PFSK-1 (cell line): ENCODE data around the gene VWA3B. TPM values are rescaled to one million over a fixed set of nuclear protein-coding genes. Genes with fewer than 3 reads are reported as not detected.
A peak's percentile ranks its signal among the peaks of the same experiment; 100 is the strongest.

Experiments
- FOXP2 ChIP-seq: optimal IDR thresholded peaks from 2 replicates; pipeline ENCODE3; 2011; ENCODE audit warnings: borderline replicate concordance, control low read depth, inconsistent platforms; ENCODE audit not compliant: insufficient read depth; ENCODE audit errors: extremely low read length, extremely low read depth
- POLR2AphosphoS5 ChIP-seq: IDR thresholded peaks from 2 replicates; pipeline ENCODE4 v1.6.1; 2012; ENCODE audit warnings: low read depth, mild to moderate bottlenecking, control low read depth, low read length, moderate library complexity
- SIN3A ChIP-seq: IDR thresholded peaks from 2 replicates; pipeline ENCODE4 v1.6.1; 2012; ENCODE audit warnings: mild to moderate bottlenecking, low read length, moderate library complexity, borderline replicate concordance; ENCODE audit not compliant: insufficient read depth
- TAF1 ChIP-seq: IDR thresholded peaks from 2 replicates; pipeline ENCODE4 v1.6.1; 2012; ENCODE audit warnings: low read length, control low read depth, borderline replicate concordance; ENCODE audit not compliant: insufficient read depth
- polyA plus RNA-seq: library from polyadenylated mRNA; unstranded; fragments of >200 nt; gene quantifications from one replicate; pipeline ENCODE4 v1.2.1, GENCODE V29; 2012; ENCODE audit warnings: low read depth, missing spikeins; ENCODE audit not compliant: insufficient read length
- TF ChIP-seq, protein P1 (sequence below), 2 experiments: IDR thresholded peaks; 2 replicates each; pipeline versions ENCODE4 v1.6.1 to v1.8.0; 2011 to 2012; ENCODE audit warnings: low read depth in 2 of 2, low read length in 2 of 2, control low read depth in 1 of 2, inconsistent platforms in 1 of 2, mild to moderate bottlenecking in 1 of 2, moderate library complexity in 1 of 2; ENCODE audit not compliant: insufficient read depth in 1 of 2

VWA3B gene
- 1.5 TPM for polyA plus RNA-seq

DNA sequence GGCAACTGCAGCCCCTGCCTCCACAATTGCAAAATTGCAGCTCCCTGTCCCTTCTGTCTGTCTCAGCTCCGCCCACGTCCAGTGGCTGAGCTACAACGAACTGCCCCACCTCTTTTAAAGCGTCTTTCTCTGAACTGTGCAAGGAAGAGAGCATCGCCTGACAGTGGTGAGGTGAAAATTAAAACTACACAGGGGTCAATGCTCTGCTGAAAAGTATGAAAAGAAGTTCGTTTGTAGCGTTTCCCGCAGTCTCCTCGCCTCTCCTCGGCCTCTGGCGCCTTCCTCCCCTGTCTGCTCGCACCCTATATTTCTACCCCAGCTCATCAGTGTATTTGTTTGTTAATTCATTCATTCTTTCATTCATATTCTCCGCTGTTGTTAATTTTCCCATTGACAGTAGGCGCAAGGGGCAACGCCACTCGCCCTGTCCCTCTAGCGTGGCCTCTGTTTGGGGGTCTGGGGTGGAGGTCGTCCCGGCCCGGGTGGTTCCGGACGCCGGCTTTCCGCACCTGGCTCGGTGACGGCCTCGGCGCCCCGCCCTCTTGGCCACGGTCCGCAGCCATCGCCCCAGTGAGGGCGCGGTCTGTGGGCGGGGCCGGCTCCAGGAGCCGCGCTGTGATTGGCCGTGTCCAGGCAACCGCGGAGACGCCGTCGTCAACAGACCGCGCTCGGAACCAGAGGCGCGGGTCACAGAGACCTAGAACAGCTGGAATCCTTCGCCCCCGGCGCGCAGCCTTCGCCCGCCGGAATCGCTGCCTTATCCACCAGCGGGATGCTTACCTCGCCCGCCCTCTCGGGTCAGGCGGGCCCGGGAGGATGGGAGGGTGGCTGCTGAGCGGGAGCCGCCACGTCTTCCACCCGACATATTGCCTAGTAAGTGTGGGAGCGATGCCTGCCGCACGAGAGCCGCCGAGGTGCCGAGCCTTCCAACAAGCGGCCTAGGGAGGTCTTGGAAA, at the start of gene VWA3B:
Gene VWA3B, plus strand, starts transcription at position 677 of the 956 bp plus-strand sequence. CDS start 5,926 bp downstream, outside the sequence.
- TF ChIP-seq FOXP2 (no peak), SIN3A (no peak), TAF1 (no peak), POLR2AphosphoS5 (no peak)
- TF ChIP-seq, protein P1, sequence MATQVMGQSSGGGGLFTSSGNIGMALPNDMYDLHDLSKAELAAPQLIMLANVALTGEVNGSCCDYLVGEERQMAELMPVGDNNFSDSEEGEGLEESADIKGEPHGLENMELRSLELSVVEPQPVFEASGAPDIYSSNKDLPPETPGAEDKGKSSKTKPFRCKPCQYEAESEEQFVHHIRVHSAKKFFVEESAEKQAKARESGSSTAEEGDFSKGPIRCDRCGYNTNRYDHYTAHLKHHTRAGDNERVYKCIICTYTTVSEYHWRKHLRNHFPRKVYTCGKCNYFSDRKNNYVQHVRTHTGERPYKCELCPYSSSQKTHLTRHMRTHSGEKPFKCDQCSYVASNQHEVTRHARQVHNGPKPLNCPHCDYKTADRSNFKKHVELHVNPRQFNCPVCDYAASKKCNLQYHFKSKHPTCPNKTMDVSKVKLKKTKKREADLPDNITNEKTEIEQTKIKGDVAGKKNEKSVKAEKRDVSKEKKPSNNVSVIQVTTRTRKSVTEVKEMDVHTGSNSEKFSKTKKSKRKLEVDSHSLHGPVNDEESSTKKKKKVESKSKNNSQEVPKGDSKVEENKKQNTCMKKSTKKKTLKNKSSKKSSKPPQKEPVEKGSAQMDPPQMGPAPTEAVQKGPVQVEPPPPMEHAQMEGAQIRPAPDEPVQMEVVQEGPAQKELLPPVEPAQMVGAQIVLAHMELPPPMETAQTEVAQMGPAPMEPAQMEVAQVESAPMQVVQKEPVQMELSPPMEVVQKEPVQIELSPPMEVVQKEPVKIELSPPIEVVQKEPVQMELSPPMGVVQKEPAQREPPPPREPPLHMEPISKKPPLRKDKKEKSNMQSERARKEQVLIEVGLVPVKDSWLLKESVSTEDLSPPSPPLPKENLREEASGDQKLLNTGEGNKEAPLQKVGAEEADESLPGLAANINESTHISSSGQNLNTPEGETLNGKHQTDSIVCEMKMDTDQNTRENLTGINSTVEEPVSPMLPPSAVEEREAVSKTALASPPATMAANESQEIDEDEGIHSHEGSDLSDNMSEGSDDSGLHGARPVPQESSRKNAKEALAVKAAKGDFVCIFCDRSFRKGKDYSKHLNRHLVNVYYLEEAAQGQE (IDR thresholded peaks at IDR 0.05; ENCODE audit: insufficient read depth in 1 of 2, low read depth in 2 of 2, low read length in 2 of 2), result no peak

DNA sequence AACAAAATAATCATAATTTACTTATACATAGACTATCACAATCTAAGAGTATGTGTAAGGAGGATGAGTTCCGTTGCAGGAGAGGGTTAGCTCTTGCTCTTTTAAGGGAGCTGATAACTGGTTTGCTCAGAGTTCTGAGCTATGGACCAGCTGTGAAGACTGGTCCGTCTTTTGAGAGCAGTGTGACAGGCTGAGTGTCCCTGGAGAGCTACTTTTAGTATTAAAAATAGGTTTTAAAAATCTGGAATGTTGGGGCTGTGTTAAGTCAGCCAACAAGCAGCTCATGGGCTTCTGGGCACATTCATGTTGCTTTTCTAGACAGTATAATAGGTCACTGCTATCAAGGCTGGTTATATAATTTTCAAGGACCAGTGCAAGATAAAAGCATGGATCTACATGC, 49.8 kb upstream of the VWA3B start:
- no peak for TF ChIP-seq SIN3A
- no peak for TF ChIP-seq POLR2AphosphoS5
- no peak for TF ChIP-seq TAF1
- TF ChIP-seq FOXP2, result no peak
- TF ChIP-seq, protein P1 (IDR thresholded peaks at IDR 0.05; ENCODE audit: insufficient read depth in 1 of 2, low read depth in 2 of 2, low read length in 2 of 2), result no peak

- no peak for TF ChIP-seq TAF1
- TF ChIP-seq, protein P1 (IDR thresholded peaks at IDR 0.05; ENCODE audit: insufficient read depth in 1 of 2, low read depth in 2 of 2, low read length in 2 of 2), result no peak
- no peak for TF ChIP-seq SIN3A
- TF ChIP-seq FOXP2, result no peak
- TF ChIP-seq POLR2AphosphoS5, result no peak
These were observed 49.2 kb upstream of the VWA3B start for GRCh38 chr2:98037666-98038336.

- TF ChIP-seq, protein P1 (IDR thresholded peaks at IDR 0.05; ENCODE audit: insufficient read depth in 1 of 2, low read depth in 2 of 2, low read length in 2 of 2), result peak in 1 of 2 experiments; percentile 54; a peak in 1 of 4 replicates
- TF ChIP-seq FOXP2 (no peak), TAF1 (no peak), POLR2AphosphoS5 (no peak), SIN3A (no peak)
These were observed 47.7 kb upstream of the VWA3B start for GRCh38 chr2:98039085-98039756.
